Skeletal muscle tissue (tissue), 4 donors: ENCODE measurements around the gene DRC7. TPM values are rescaled to one million over a fixed set of nuclear protein-coding genes. Genes with fewer than 3 reads are reported as not detected.

Source experiments
- H3K27ac ChIP-seq: one replicate; pipeline ENCODE4 v1.7.0; 2013; ENCODE audit warnings: mild to moderate bottlenecking, low read depth, low read length, inconsistent platforms
- H3K27me3 ChIP-seq, 3 donors: one replicate each; pipeline ENCODE4 v1.7.0; 2013; ENCODE audit warnings: low read length in 3 of 3; ENCODE audit not compliant: control insufficient read depth in 3 of 3, insufficient read depth in 3 of 3
- H3K36me3 ChIP-seq, 3 donors: one replicate each; pipeline ENCODE4 v1.7.0; 2013; ENCODE audit warnings: low read length in 3 of 3; ENCODE audit not compliant: control insufficient read depth in 3 of 3, insufficient read depth in 3 of 3
- H3K4me1 ChIP-seq, 3 donors: one replicate each; pipeline ENCODE4 v1.7.0; 2013; ENCODE audit warnings: low read length in 3 of 3, mild to moderate bottlenecking in 3 of 3; ENCODE audit not compliant: control insufficient read depth in 3 of 3, insufficient read depth in 3 of 3
- H3K4me3 ChIP-seq, 3 donors: one replicate each; pipeline ENCODE4 v1.7.0; 2013; ENCODE audit warnings: low read length in 3 of 3
- H3K9ac ChIP-seq, 3 donors: one replicate each; pipeline ENCODE4 v1.7.0; 2013; ENCODE audit warnings: low read length in 3 of 3, mild to moderate bottlenecking in 3 of 3, moderate library complexity in 2 of 3, low read depth in 1 of 3
- H3K9me3 ChIP-seq, 3 donors: one replicate each; pipeline ENCODE4 v1.7.0; 2013; ENCODE audit warnings: low read length in 3 of 3; ENCODE audit not compliant: control insufficient read depth in 3 of 3
- total RNA-seq: library from RNA; depleted of rRNA; stranded (reverse); fragments of >200 nt; gene quantifications from one replicate; pipeline ENCODE4 v1.2.3, GENCODE V29; 2014
- donor health status: Osteomylitis.

The DRC7 gene
- total RNA-seq, 1 donor from 2014 or later = not detected

- H3K27me3 ChIP-seq = no peaks in the 10 kb centered on the region
- H3K36me3 ChIP-seq = no peaks in the 10 kb centered on the region
- H3K27ac ChIP-seq = no peak overlapping the region
- peaks cover 17 to 22% (median 19%) of the 10 kb centered on the region in 3 donors for H3K4me1 ChIP-seq
- no peaks in the 10 kb centered on the region for H3K9me3 ChIP-seq
- H3K9ac ChIP-seq = no peak overlapping the region
- no peak overlapping the region for H3K4me3 ChIP-seq
These were observed 38.1 kb downstream of the DRC7 start for GRCh38 chr16:57732714-57733113.

DNA sequence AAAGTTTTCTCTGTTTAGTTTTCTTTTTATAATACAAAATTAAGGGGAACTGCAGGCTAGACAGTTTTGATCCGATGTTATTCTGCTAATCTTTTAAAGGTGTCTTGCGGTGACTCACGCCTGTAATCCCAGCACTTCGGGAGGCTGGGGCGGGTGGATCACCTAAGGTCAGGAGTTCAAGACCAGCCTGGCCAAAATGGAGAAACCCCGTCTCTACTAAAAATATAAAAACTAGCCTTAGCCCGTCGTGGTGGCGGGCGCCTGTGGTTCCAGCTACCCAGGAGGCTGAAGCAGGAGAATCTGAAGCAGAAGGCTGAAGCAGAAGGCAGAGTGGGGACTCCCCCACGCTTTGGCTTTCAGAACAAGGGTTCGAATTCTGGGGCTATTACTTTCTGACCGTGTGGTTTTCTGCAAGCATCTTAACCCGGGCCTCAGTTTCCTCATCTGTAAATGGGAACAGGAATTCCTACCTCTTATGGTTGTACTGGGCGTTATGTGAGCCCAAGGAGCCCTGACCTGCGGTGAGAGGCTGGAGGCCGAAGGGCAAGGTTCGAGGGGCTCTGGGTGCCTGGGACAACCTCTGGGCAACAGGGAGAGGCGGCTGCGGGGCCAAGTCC is 39.8 kb downstream of the DRC7 start:
- Histone ChIP-seq H3K9ac (peak overlapping the region; percentile 89 to 98 (median 96)), H3K9me3 (no peaks in the 10 kb centered on the region), H3K4me1 (peaks cover 17 to 22% (median 19%) of the 10 kb centered on the region in 3 donors), H3K36me3 (peaks cover 0 to 3% (median 0%) of the 10 kb centered on the region in 3 donors), H3K27me3 (no peaks in the 10 kb centered on the region), H3K27ac (peak overlapping the region; percentile 86), H3K4me3 (peak overlapping the region; percentile 81 to 98 (median 92))

GRCh38 chr16:57734925-57735754 is 40.5 kb downstream of the DRC7 start:
- H3K9me3 ChIP-seq = no peaks in the 10 kb centered on the region
- peak overlapping the region; percentile 86 for H3K27ac ChIP-seq
- peaks cover 0 to 3% (median 0%) of the 10 kb centered on the region in 3 donors for H3K36me3 ChIP-seq
- no peaks in the 10 kb centered on the region for H3K27me3 ChIP-seq
- peaks cover 17 to 22% (median 19%) of the 10 kb centered on the region in 3 donors for H3K4me1 ChIP-seq
- H3K4me3 ChIP-seq = peak overlapping the region; percentile 92 to 99 (median 99)
- H3K9ac ChIP-seq = peak overlapping the region; percentile 89 to 98 (median 96)

- Histone ChIP-seq H3K27me3 (no peaks in the 10 kb centered on the region), H3K9me3 (no peaks in the 10 kb centered on the region), H3K36me3 (peaks cover 0 to 3% (median 0%) of the 10 kb centered on the region in 3 donors), H3K4me1 (peaks cover 17 to 22% (median 19%) of the 10 kb centered on the region in 3 donors), H3K4me3 (peak within 1 kb of the TSS; percentile 92 to 99 (median 99)), H3K9ac (peak within 1 kb of the TSS; percentile 89 to 98 (median 96)), H3K27ac (peak within 1 kb of the TSS; percentile 86)
These were observed 41.3 kb downstream of the DRC7 start, which contains the start of gene KATNB1 for GRCh38 chr16:57735755-57736418. Gene KATNB1 (plus strand): TSS chr16:57735770. CDS start chr16:57737244, 1,474 bp downstream.

- H3K36me3 ChIP-seq = peaks cover 0 to 3% (median 0%) of the 10 kb centered on the region in 3 donors
- H3K27me3 ChIP-seq = no peaks in the 10 kb centered on the region
- H3K4me1 ChIP-seq = peaks cover 17 to 22% (median 19%) of the 10 kb centered on the region in 3 donors
- H3K9ac ChIP-seq = peak overlapping the region; percentile 79 to 85 (median 83)
- H3K4me3 ChIP-seq = peak overlapping the region; percentile 92 to 99 (median 99)
- peak overlapping the region; percentile 67 for H3K27ac ChIP-seq
- H3K9me3 ChIP-seq = no peaks in the 10 kb centered on the region
These were observed 42.1 kb downstream of the DRC7 start for GRCh38 chr16:57736419-57737351.

DNA sequence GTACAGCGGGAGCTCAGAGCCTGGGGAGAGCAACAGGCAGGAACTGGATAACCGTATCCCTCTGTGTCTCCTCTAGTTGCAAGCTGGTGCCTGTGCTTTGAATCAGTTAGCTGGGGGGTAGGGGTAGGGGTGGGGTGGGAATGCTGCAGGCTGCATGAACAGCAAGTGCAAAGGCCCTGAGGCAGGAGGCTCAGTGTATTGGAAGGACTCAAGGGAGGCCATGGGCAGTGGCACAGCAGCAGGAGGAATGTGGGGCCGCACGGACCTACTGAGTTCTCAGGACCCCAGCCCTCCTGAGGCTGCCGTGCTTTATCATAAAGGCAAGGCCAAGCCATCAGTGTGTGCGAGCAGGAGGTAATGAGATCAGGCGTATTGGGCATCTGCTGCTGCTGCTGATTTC is 44.2 kb downstream of the DRC7 start:
- no peak overlapping the region for H3K27ac ChIP-seq
- H3K4me3 ChIP-seq = no peak overlapping the region
- no peaks in the 10 kb centered on the region for H3K9me3 ChIP-seq
- peaks cover 0 to 3% (median under 1%) of the 10 kb centered on the region in 3 donors for H3K36me3 ChIP-seq
- peaks cover 17 to 22% (median 19%) of the 10 kb centered on the region in 3 donors for H3K4me1 ChIP-seq
- H3K27me3 ChIP-seq = no peaks in the 10 kb centered on the region
- no peak overlapping the region for H3K9ac ChIP-seq

DNA sequence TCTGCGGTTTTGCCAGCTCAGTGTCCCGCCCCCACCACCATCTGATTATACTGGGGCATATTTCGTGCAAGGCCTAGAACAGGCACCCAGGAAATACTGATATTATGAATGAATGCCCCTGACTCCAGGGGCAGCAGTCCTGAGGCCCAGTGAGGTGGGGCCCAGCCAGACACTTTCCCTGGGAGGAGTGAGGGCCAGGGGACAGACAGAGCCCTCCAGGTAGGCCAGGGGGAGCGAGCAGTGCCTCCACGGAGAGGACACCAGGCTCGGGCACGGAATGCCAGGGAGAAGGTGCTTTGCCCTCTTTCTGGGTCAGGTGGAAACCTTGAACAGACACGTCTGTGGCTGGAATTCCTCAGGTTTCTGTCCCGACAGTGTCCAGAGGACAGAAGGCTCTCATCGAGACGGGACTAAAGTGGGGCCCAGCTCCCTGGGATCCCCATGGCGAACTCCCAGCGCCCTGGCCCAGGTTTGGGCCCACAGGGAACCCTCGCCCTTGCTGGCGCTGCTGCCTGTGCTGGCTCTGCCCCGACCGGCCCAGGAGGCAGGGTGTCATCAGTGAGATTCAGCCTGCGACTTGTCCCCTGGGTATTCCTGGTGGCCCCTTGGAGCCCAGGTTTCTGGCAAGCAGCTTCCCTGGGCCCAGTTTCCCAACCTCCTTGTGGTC is 45.3 kb downstream of the DRC7 start:
- no peaks in the 10 kb centered on the region for H3K9me3 ChIP-seq
- peaks cover 4 to 8% (median 5%) of the 10 kb centered on the region in 3 donors for H3K36me3 ChIP-seq
- no peak overlapping the region for H3K4me3 ChIP-seq
- no peak overlapping the region for H3K9ac ChIP-seq
- no peaks in the 10 kb centered on the region for H3K27me3 ChIP-seq
- H3K27ac ChIP-seq = no peak overlapping the region
- H3K4me1 ChIP-seq = peaks cover 13 to 15% (median 14%) of the 10 kb centered on the region in 3 donors

- Histone ChIP-seq H3K9ac (no peak overlapping the region), H3K27me3 (no peaks in the 10 kb centered on the region), H3K9me3 (no peaks in the 10 kb centered on the region), H3K4me1 (peaks cover 12 to 14% (median 13%) of the 10 kb centered on the region in 3 donors), H3K4me3 (no peak overlapping the region), H3K27ac (no peak overlapping the region), H3K36me3 (peaks cover 4 to 8% (median 5%) of the 10 kb centered on the region in 3 donors)
These were observed 45.9 kb downstream of the DRC7 start for GRCh38 chr16:57740423-57741071.
